BJ (cell line): ENCODE data around the gene RIPOR3. TPM values are rescaled to one million over a fixed set of nuclear protein-coding genes. Genes with fewer than 3 reads are reported as not detected.

Experiments
- CTCF ChIA-PET: fragments of 350-600 bp; formaldehyde crosslinking; extraction: SDS; loops from one replicate; lab custom pipeline; 2021; ENCODE audit warnings: antibody characterized with exemption, inconsistent platforms; lab: Yijun Ruan, JAX
- POLR2A ChIA-PET: fragments of 300-600 bp; sonication (Branson Sonifier 250); formaldehyde crosslinking; extraction: SDS; loops from one replicate; lab custom pipeline; 2021; ENCODE audit warnings: antibody characterized with exemption; lab: Charles Lee
- DNase-seq: peaks from one replicate; pipeline ENCODE4 v3.0.0-alpha.2; 2011; ENCODE audit warnings: low read depth
- H3K27me3 ChIP-seq: 2 replicates; pipeline ENCODE4 v1.6.0; 2011; ENCODE audit warnings: low read length; ENCODE audit not compliant: control insufficient read depth, insufficient read depth
- H3K36me3 ChIP-seq: 2 replicates; pipeline ENCODE4 v1.5.1; 2011; ENCODE audit warnings: low read length; ENCODE audit not compliant: control insufficient read depth, insufficient read depth
- H3K4me3 ChIP-seq: 2 replicates; pipeline ENCODE4 v1.5.1; 2011; ENCODE audit warnings: low read depth, mild to moderate bottlenecking, control low read depth, low read length
- CTCF ChIP-seq: IDR thresholded peaks from 2 replicates; pipeline ENCODE4 v1.5.1; 2011; ENCODE audit warnings: low read depth, mild to moderate bottlenecking, control low read depth, inconsistent platforms, low read length, moderate library complexity; ENCODE audit not compliant: insufficient read depth
- polyA plus RNA-seq: library from polyadenylated mRNA; depleted of rRNA; stranded (reverse); fragments of >200 nt; gene quantifications from 2 replicates; pipeline ENCODE4 v1.2.3, GENCODE V29; 2011

The RIPOR3 gene
- polyA plus RNA-seq, 1 experiment, result 1.2 TPM

GRCh38 chr20:50636601-50637540 lies 54.5 kb downstream of the RIPOR3 start:
- Histone ChIP-seq H3K4me3 (no peak overlapping the region), H3K36me3 (no peaks in the 10 kb centered on the region), H3K27me3 (peaks cover 4% of the 10 kb centered on the region)
- CTCF ChIA-PET, result interaction anchor here (0.8 to 3.2 kb wide), 9 partner anchors 9 to 113 kb away, joined by 3 to 24 read pairs (median 7); no protein-coding TSS in a partner anchor
- TF ChIP-seq CTCF, result no peak
- POLR2A ChIA-PET, result no interaction called here
- DNase-seq, result no peak

- POLR2A ChIA-PET, result no interaction called here
These were observed 55.4 kb downstream of the RIPOR3 start for GRCh38 chr20:50635676-50636600.

GRCh38 chr20:50635014-50635557 lies 56.3 kb downstream of the RIPOR3 start:
- Histone ChIP-seq H3K36me3 (no peaks in the 10 kb centered on the region), H3K27me3 (peaks cover 4% of the 10 kb centered on the region), H3K4me3 (no peak overlapping the region)
- TF ChIP-seq CTCF, result no peak
- DNase-seq, result no peak
- POLR2A ChIA-PET, result no interaction called here
- CTCF ChIA-PET, result interaction anchor here (0.6 to 3.2 kb wide), 18 partner anchors 9 to 716 kb away, joined by 3 to 24 read pairs (median 3); no protein-coding TSS in a partner anchor

More at GRCh38 chr20:50635676-50636600, 55.4 kb downstream of the RIPOR3 start:
- Histone ChIP-seq H3K27me3 (peaks cover 4% of the 10 kb centered on the region), H3K36me3 (no peaks in the 10 kb centered on the region), H3K4me3 (no peak overlapping the region)
- CTCF ChIA-PET, result interaction anchor here (0.6 to 3.2 kb wide), 18 partner anchors 10 to 702 kb away, joined by 3 to 24 read pairs (median 3); no protein-coding TSS in a partner anchor
- no peak for DNase-seq
- peak; percentile 92 for TF ChIP-seq CTCF

- Histone ChIP-seq H3K36me3 (no peaks in the 10 kb centered on the region), H3K4me3 (no peak overlapping the region), H3K27me3 (peaks cover 4% of the 10 kb centered on the region)
- CTCF ChIA-PET, result interaction anchor here (1.0 to 3.0 kb wide), 7 partner anchors 8 to 110 kb away, joined by 3 to 24 read pairs (median 3); no protein-coding TSS in a partner anchor
- no peak for TF ChIP-seq CTCF
- POLR2A ChIA-PET, result no interaction called here
- no peak for DNase-seq
These were observed 57.2 kb downstream of the RIPOR3 start for GRCh38 chr20:50634191-50634590.
